DOHH2 (cell line): ENCODE measurements around the gene EHMT2.

Experiments
- EZH2phosphoT487 ChIP-seq: fragments of 200-600 bp; sonication (generic); IDR thresholded peaks from 2 replicates; pipeline ENCODE4 v1.6.1; 2017; ENCODE audit warnings: borderline replicate concordance, mild to moderate bottlenecking, antibody characterized with exemption, low read length, moderate library complexity, mixed read lengths
- TF ChIP-seq, protein P1 (sequence below): fragments of 200-600 bp; sonication (generic); IDR thresholded peaks from one replicate; pipeline ENCODE4 v1.5.1; 2014; ENCODE audit warnings: antibody characterized with exemption, mild to moderate bottlenecking, low read depth, low read length; ENCODE audit not compliant: poor library complexity, severe bottlenecking

DNA sequence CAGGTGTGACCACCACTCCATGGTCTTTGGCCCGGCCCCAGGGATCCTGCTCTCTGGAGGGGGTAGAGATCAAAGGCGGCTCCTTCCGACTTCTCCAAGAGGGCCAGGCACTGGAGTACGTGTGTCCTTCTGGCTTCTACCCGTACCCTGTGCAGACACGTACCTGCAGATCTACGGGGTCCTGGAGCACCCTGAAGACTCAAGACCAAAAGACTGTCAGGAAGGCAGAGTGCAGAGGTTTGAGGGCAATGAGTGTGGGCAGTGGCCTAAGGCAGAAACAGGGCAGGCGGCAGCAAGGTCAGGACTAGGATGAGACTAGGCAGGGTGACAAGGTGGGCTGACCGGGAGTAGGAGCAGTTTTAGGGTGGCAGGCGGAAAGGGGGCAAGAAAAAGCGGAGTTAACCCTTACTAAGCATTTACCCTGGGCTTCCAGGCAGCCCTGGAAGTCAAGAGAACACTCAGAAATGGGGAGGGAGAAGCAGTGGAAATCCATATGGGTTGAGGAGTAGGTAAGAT is 48.9 kb upstream of the EHMT2 start:
- TF ChIP-seq, protein P1, sequence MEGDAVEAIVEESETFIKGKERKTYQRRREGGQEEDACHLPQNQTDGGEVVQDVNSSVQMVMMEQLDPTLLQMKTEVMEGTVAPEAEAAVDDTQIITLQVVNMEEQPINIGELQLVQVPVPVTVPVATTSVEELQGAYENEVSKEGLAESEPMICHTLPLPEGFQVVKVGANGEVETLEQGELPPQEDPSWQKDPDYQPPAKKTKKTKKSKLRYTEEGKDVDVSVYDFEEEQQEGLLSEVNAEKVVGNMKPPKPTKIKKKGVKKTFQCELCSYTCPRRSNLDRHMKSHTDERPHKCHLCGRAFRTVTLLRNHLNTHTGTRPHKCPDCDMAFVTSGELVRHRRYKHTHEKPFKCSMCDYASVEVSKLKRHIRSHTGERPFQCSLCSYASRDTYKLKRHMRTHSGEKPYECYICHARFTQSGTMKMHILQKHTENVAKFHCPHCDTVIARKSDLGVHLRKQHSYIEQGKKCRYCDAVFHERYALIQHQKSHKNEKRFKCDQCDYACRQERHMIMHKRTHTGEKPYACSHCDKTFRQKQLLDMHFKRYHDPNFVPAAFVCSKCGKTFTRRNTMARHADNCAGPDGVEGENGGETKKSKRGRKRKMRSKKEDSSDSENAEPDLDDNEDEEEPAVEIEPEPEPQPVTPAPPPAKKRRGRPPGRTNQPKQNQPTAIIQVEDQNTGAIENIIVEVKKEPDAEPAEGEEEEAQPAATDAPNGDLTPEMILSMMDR, result no peak
- TF ChIP-seq EZH2phosphoT487, result no peak
